A673 (cell line): ENCODE results near the gene ADCYAP1R1.

Experiments used
- CTCF ChIP-seq: fragments of 300-800, 200-600 bp; sonication (generic); conservative IDR thresholded peaks from 2 replicates; pipeline ENCODE4 v1.5.1; 2017; ENCODE audit warnings: low read depth, mild to moderate bottlenecking, antibody characterized with exemption, low read length, moderate library complexity, mixed read lengths
- EZH2 ChIP-seq: fragments of 200-600 bp; sonication (generic); IDR thresholded peaks from 2 replicates; pipeline ENCODE4 v1.6.1; 2017; ENCODE audit warnings: borderline replicate concordance, low read depth, mild to moderate bottlenecking, mixed read lengths, antibody characterized with exemption, low read length; ENCODE audit not compliant: poor library complexity, severe bottlenecking

DNA sequence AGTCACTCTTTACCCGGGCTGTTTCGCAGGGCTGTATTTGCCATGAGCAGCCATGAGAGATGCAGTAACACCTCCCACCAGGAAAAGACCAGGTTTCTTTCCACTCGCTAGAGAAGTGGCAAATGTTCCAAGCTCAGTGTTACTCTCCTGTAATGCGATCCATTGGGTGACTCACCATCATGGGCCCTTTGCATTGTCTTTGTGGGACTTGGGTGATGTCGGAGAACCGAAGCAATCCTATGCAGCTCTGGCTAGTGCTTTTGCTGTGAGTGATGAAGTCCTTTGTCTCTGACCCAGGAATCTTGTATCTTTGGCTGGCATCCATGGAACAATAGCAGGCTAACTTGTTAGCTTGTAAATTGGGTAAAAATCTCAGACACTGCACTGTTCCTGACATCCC, 48.4 kb upstream of the ADCYAP1R1 start:
- no peak for TF ChIP-seq CTCF
- no peak for TF ChIP-seq EZH2
